Measurements from ENCODE around the gene CALML5.

The CALML5 gene

GRCh38 chr10:5500910-5501309, 1.5 kb upstream of the CALML5 start:
- POLR2A ChIA-PET = interaction anchor here (0.7 kb wide), 1 partner anchor 47 kb away, joined by 3 read pairs; no protein-coding TSS in a partner anchor
- peaks cover 0 to 6% (median 0%) of the 10 kb centered on the region in 5 experiments for H3K27me3 ChIP-seq (replicated peaks in 2 of 5; ENCODE audit: control insufficient read depth in 4 of 5, insufficient read depth in 5 of 5, low read length in 4 of 5)
- 94% methylated on average over 3 of the region's 5 CpGs for WGBS (ENCODE audit: insufficient coverage)

GRCh38 chr10:5500162-5500670, 846 bp upstream of the CALML5 start:
- CTCF ChIA-PET = interaction anchor here (1.2 to 1.4 kb wide), 2 partner anchors 9 to 15 kb away, joined by 3 to 4 read pairs; no protein-coding TSS in a partner anchor
- Histone ChIP-seq H3K27me3 (replicated peaks in 2 of 5; ENCODE audit: control insufficient read depth in 4 of 5, insufficient read depth in 5 of 5, low read length in 4 of 5) (peaks cover 0 to 6% (median 0%) of the 10 kb centered on the region in 5 experiments), H3K4me3 (ENCODE audit: control insufficient read depth in 1 of 7, extremely low read depth in 1 of 7, insufficient read depth in 4 of 7, low read depth in 2 of 7, low read length in 6 of 7) (no peak overlapping the region), H3K27ac (ENCODE audit: insufficient read depth in 1 of 2, low read depth in 1 of 2, low read length in 2 of 2, poor library complexity in 1 of 2, severe bottlenecking in 2 of 2) (no peak overlapping the region), H3K4me1 (ENCODE audit: control extremely low read depth in 1 of 4, control insufficient read depth in 4 of 4, insufficient read depth in 4 of 4, low read length in 3 of 4) (no peaks in the 10 kb centered on the region), H3K36me3 (ENCODE audit: control insufficient read depth in 4 of 4, insufficient read depth in 4 of 4, low read length in 3 of 4) (no peaks in the 10 kb centered on the region), H3K9me3 (ENCODE audit: control extremely low read depth in 1 of 5, control insufficient read depth in 4 of 5, insufficient read depth in 2 of 5, low read depth in 1 of 5, low read length in 4 of 5) (no peaks in the 10 kb centered on the region)
- DNase-seq = no peak
- POLR2A ChIA-PET = no interaction called here
- WGBS (ENCODE audit: insufficient coverage) = 100% methylated on average over 3 of the region's 7 CpGs

More at GRCh38 chr10:5500910-5501309, 1.5 kb upstream of the CALML5 start:
- H3K9me3 ChIP-seq (ENCODE audit: control extremely low read depth in 1 of 5, control insufficient read depth in 4 of 5, insufficient read depth in 2 of 5, low read depth in 1 of 5, low read length in 4 of 5) = no peaks in the 10 kb centered on the region
- no peak for DNase-seq
- no peak overlapping the region for H3K4me3 ChIP-seq (ENCODE audit: control insufficient read depth in 1 of 7, extremely low read depth in 1 of 7, insufficient read depth in 4 of 7, low read depth in 2 of 7, low read length in 6 of 7)
- H3K36me3 ChIP-seq (ENCODE audit: control insufficient read depth in 4 of 4, insufficient read depth in 4 of 4, low read length in 3 of 4) = no peaks in the 10 kb centered on the region
- no peaks in the 10 kb centered on the region for H3K4me1 ChIP-seq (ENCODE audit: control extremely low read depth in 1 of 4, control insufficient read depth in 4 of 4, insufficient read depth in 4 of 4, low read length in 3 of 4)
- H3K27ac ChIP-seq (ENCODE audit: insufficient read depth in 1 of 2, low read depth in 1 of 2, low read length in 2 of 2, poor library complexity in 1 of 2, severe bottlenecking in 2 of 2) = no peak overlapping the region
- CTCF ChIA-PET = interaction anchor here (1.2 to 1.4 kb wide), 2 partner anchors 8 to 15 kb away, joined by 3 to 4 read pairs; no protein-coding TSS in a partner anchor

GRCh38 chr10:5498791-5499492, 428 bp downstream of the CALML5 start:
- CTCF ChIA-PET = interaction anchor here (0.8 kb wide), 1 partner anchor 10 kb away, joined by 3 read pairs; no protein-coding TSS in a partner anchor
- 98% methylated on average over 48 of the region's 61 CpGs for WGBS (ENCODE audit: insufficient coverage)
- POLR2A ChIA-PET = no interaction called here
- H3K4me1 ChIP-seq (ENCODE audit: control extremely low read depth in 1 of 4, control insufficient read depth in 4 of 4, insufficient read depth in 4 of 4, low read length in 3 of 4) = no peaks in the 10 kb centered on the region
- no peaks in the 10 kb centered on the region for H3K9me3 ChIP-seq (ENCODE audit: control extremely low read depth in 1 of 5, control insufficient read depth in 4 of 5, insufficient read depth in 2 of 5, low read depth in 1 of 5, low read length in 4 of 5)
- no peak overlapping the region for H3K4me3 ChIP-seq (ENCODE audit: control insufficient read depth in 1 of 7, extremely low read depth in 1 of 7, insufficient read depth in 4 of 7, low read depth in 2 of 7, low read length in 6 of 7)
- peaks cover 0 to 6% (median 0%) of the 10 kb centered on the region in 5 experiments for H3K27me3 ChIP-seq (replicated peaks in 2 of 5; ENCODE audit: control insufficient read depth in 4 of 5, insufficient read depth in 5 of 5, low read length in 4 of 5)
- no peak overlapping the region for H3K27ac ChIP-seq (ENCODE audit: insufficient read depth in 1 of 2, low read depth in 1 of 2, low read length in 2 of 2, poor library complexity in 1 of 2, severe bottlenecking in 2 of 2)
- H3K36me3 ChIP-seq (ENCODE audit: control insufficient read depth in 4 of 4, insufficient read depth in 4 of 4, low read length in 3 of 4) = no peaks in the 10 kb centered on the region
- no peak for DNase-seq

GRCh38 chr10:5497948-5498730, 1.2 kb downstream of the CALML5 start:
- H3K27ac ChIP-seq (ENCODE audit: insufficient read depth in 1 of 2, low read depth in 1 of 2, low read length in 2 of 2, poor library complexity in 1 of 2, severe bottlenecking in 2 of 2) = no peak overlapping the region
- ChIA-PET POLR2A (no interaction called here), CTCF (no interaction called here)
- H3K4me3 ChIP-seq (ENCODE audit: control insufficient read depth in 1 of 7, extremely low read depth in 1 of 7, insufficient read depth in 4 of 7, low read depth in 2 of 7, low read length in 6 of 7) = no peak overlapping the region
- 98% methylated on average over 13 of the region's 19 CpGs for WGBS (ENCODE audit: insufficient coverage)
- peaks cover 0 to 6% (median 0%) of the 10 kb centered on the region in 5 experiments for H3K27me3 ChIP-seq (replicated peaks in 2 of 5; ENCODE audit: control insufficient read depth in 4 of 5, insufficient read depth in 5 of 5, low read length in 4 of 5)
- no peak for DNase-seq
- no peaks in the 10 kb centered on the region for H3K4me1 ChIP-seq (ENCODE audit: control extremely low read depth in 1 of 4, control insufficient read depth in 4 of 4, insufficient read depth in 4 of 4, low read length in 3 of 4)
- no peaks in the 10 kb centered on the region for H3K9me3 ChIP-seq (ENCODE audit: control extremely low read depth in 1 of 5, control insufficient read depth in 4 of 5, insufficient read depth in 2 of 5, low read depth in 1 of 5, low read length in 4 of 5)
- no peaks in the 10 kb centered on the region for H3K36me3 ChIP-seq (ENCODE audit: control insufficient read depth in 4 of 4, insufficient read depth in 4 of 4, low read length in 3 of 4)

GRCh38 chr10:5497289-5497688, 2.1 kb downstream of the CALML5 start:
- POLR2A ChIA-PET = no interaction called here
- WGBS (ENCODE audit: insufficient coverage) = 91% methylated on average over 5 of the region's 6 CpGs
- no peak overlapping the region for H3K4me3 ChIP-seq (ENCODE audit: control insufficient read depth in 1 of 7, extremely low read depth in 1 of 7, insufficient read depth in 4 of 7, low read depth in 2 of 7, low read length in 6 of 7)

GRCh38 chr10:5496261-5497250, 2.8 kb downstream of the CALML5 start:
- CTCF ChIA-PET = interaction anchor here (0.6 to 2.3 kb wide), 2 partner anchors 9 to 14 kb away, joined by 3 to 5 read pairs; no protein-coding TSS in a partner anchor
- DNase-seq = no peak

More at GRCh38 chr10:5497289-5497688, 2.1 kb downstream of the CALML5 start:
- H3K27ac ChIP-seq (ENCODE audit: insufficient read depth in 1 of 2, low read depth in 1 of 2, low read length in 2 of 2, poor library complexity in 1 of 2, severe bottlenecking in 2 of 2) = no peak overlapping the region
- H3K4me1 ChIP-seq (ENCODE audit: control extremely low read depth in 1 of 4, control insufficient read depth in 4 of 4, insufficient read depth in 4 of 4, low read length in 3 of 4) = no peaks in the 10 kb centered on the region
- peaks cover 0 to 4% (median 0%) of the 10 kb centered on the region in 5 experiments for H3K27me3 ChIP-seq (replicated peaks in 2 of 5; ENCODE audit: control insufficient read depth in 4 of 5, insufficient read depth in 5 of 5, low read length in 4 of 5)
- CTCF ChIA-PET = no interaction called here
- peaks cover 0 to 4% (median 2%) of the 10 kb centered on the region in 5 experiments for H3K9me3 ChIP-seq (ENCODE audit: control extremely low read depth in 1 of 5, control insufficient read depth in 4 of 5, insufficient read depth in 2 of 5, low read depth in 1 of 5, low read length in 4 of 5)
- DNase-seq = no peak
- no peaks in the 10 kb centered on the region for H3K36me3 ChIP-seq (ENCODE audit: control insufficient read depth in 4 of 4, insufficient read depth in 4 of 4, low read length in 3 of 4)

More at GRCh38 chr10:5496261-5497250, 2.8 kb downstream of the CALML5 start:
- Histone ChIP-seq H3K4me1 (ENCODE audit: control extremely low read depth in 1 of 4, control insufficient read depth in 4 of 4, insufficient read depth in 4 of 4, low read length in 3 of 4) (no peaks in the 10 kb centered on the region), H3K27me3 (replicated peaks in 2 of 5; ENCODE audit: control insufficient read depth in 4 of 5, insufficient read depth in 5 of 5, low read length in 4 of 5) (peaks cover 0 to 2% (median 0%) of the 10 kb centered on the region in 5 experiments), H3K9me3 (ENCODE audit: control extremely low read depth in 1 of 5, control insufficient read depth in 4 of 5, insufficient read depth in 2 of 5, low read depth in 1 of 5, low read length in 4 of 5) (peaks cover 0 to 6% (median 4%) of the 10 kb centered on the region in 5 experiments), H3K27ac (ENCODE audit: insufficient read depth in 1 of 2, low read depth in 1 of 2, low read length in 2 of 2, poor library complexity in 1 of 2, severe bottlenecking in 2 of 2) (no peak overlapping the region), H3K36me3 (ENCODE audit: control insufficient read depth in 4 of 4, insufficient read depth in 4 of 4, low read length in 3 of 4) (no peaks in the 10 kb centered on the region), H3K4me3 (ENCODE audit: control insufficient read depth in 1 of 7, extremely low read depth in 1 of 7, insufficient read depth in 4 of 7, low read depth in 2 of 7, low read length in 6 of 7) (no peak overlapping the region)
- POLR2A ChIA-PET = no interaction called here
- 96% methylated on average over 12 of the region's 25 CpGs for WGBS (ENCODE audit: insufficient coverage)

Measured in common myeloid progenitor, CD34-positive (primary cell).